ENCODE measurements around the gene MAP1LC3B.
A peak's percentile ranks its signal among the peaks of the same experiment; 100 is the strongest.

MAP1LC3B gene

DNA sequence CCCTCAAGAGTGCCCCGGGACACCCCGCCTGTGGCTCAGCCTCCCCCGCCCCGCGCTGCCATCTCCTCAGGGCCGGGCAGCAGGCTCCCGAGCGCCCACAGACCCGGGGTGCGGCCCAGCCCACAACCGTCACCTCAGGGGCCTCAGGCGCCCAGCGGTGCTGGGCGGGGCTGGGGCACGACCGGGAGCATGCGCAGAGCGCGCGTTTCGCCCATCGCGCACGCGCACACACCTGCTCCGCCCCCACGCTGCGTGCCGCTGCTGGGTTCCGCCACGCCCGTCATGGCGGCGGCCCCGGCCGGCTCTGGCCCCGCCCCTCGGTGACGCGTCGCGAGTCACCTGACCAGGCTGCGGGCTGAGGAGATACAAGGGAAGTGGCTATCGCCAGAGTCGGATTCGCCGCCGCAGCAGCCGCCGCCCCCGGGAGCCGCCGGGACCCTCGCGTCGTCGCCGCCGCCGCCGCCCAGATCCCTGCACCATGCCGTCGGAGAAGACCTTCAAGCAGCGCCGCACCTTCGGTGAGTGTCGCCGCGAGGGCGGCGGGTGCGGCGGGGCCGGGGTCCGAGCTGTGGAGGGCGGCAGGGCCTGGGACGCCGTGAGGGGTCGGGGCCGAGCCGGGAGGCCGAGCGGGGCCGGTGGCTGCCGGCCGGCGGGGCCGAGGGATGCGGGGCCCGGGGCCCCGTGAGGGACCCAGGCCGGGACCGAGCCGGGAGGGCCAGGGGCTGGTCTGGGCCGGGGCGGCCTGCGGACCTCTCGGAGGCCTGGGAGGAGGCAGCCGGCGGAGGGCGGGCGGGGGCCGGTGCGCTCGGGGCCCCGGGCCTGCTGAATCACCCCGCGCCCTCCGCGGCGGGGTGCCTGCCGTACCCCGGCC lies at the start of gene MAP1LC3B:
Gene MAP1LC3B, plus strand, starts transcription at position 387 of the 871 bp plus-strand sequence. Its CDS starts 92 bp downstream, at position 479.
- TF ChIP-seq, protein P1, sequence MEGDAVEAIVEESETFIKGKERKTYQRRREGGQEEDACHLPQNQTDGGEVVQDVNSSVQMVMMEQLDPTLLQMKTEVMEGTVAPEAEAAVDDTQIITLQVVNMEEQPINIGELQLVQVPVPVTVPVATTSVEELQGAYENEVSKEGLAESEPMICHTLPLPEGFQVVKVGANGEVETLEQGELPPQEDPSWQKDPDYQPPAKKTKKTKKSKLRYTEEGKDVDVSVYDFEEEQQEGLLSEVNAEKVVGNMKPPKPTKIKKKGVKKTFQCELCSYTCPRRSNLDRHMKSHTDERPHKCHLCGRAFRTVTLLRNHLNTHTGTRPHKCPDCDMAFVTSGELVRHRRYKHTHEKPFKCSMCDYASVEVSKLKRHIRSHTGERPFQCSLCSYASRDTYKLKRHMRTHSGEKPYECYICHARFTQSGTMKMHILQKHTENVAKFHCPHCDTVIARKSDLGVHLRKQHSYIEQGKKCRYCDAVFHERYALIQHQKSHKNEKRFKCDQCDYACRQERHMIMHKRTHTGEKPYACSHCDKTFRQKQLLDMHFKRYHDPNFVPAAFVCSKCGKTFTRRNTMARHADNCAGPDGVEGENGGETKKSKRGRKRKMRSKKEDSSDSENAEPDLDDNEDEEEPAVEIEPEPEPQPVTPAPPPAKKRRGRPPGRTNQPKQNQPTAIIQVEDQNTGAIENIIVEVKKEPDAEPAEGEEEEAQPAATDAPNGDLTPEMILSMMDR (IDR thresholded peaks at IDR 0.05), result no peak

DNA sequence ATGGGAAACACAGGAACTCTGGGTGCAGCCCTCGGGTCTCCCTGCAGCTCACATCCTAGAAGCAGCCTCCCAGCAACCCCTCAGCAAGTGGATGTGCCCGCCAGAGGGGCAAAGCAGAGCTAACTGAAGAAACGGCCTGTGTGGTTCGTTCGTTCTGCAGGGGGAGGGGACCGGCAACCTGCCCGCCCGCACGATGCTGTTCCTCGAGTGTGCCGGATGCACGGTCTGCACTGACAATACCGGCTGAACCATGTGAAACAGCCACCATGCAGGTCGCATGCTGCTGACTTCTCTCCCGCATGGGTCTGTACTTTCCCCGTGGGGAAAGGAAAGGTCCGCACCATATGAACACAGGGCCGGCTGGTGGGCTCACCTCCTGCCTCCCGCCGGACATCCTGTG lies 49.6 kb upstream of the MAP1LC3B start:
- no peak for DNase-seq (ENCODE audit: low spot score)
- TF ChIP-seq, protein P1 (IDR thresholded peaks at IDR 0.05), result no peak

More for the DNA sequence above, at the start of gene MAP1LC3B:
- Histone ChIP-seq H3K27ac (peak within 1 kb of the TSS; percentile 97 to 98), H3K4me3 (peak within 1 kb of the TSS; percentile 90)
- DNase-seq (ENCODE audit: low spot score), result peak; percentile 97

GRCh38 chr16:87342978-87343752 lies 49.0 kb upstream of the MAP1LC3B start:
- TF ChIP-seq, protein P1 (IDR thresholded peaks at IDR 0.05), result no peak
- H3K27ac ChIP-seq, result no peak overlapping the region
- H3K4me3 ChIP-seq, result no peak overlapping the region
- DNase-seq (ENCODE audit: low spot score), result no peak

More for the DNA sequence above, 49.6 kb upstream of the MAP1LC3B start:
- Histone ChIP-seq H3K4me3 (no peak overlapping the region), H3K27ac (no peak overlapping the region)

DNA sequence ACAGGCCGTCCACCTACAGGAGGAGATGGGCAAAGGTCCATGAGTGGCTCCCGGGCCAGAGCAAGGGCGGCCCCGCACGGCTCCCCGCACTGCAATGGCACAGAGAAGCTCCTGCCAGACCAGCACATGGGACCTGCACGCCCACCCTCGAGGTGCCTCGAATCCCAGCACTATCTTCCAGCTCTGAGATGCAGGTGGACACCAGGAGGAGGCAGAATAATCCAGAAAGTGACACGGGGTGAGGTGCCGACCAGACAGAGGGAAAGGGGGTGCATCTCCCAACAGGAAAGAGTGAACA lies 48.4 kb upstream of the MAP1LC3B start:
- DNase-seq (ENCODE audit: low spot score), result no peak
- Histone ChIP-seq H3K4me3 (no peak overlapping the region), H3K27ac (no peak overlapping the region)
- TF ChIP-seq, protein P1 (IDR thresholded peaks at IDR 0.05), result no peak

- Histone ChIP-seq H3K27ac (peak overlapping the region in 1 of 2 donors; percentile 74), H3K4me3 (no peak overlapping the region)
- DNase-seq (ENCODE audit: low spot score), result no peak
- TF ChIP-seq, protein P1 (IDR thresholded peaks at IDR 0.05), result no peak
These were observed 47.8 kb upstream of the MAP1LC3B start for GRCh38 chr16:87344165-87344930.

GRCh38 chr16:87344931-87345631 lies 47.1 kb upstream of the MAP1LC3B start:
- DNase-seq (ENCODE audit: low spot score), result no peak
- Histone ChIP-seq H3K4me3 (no peak overlapping the region), H3K27ac (peak overlapping the region in 1 of 2 donors; percentile 74)
- TF ChIP-seq, protein P1 (IDR thresholded peaks at IDR 0.05), result no peak
